PC-3 (cell line): Measurements from ENCODE around the gene ATM. TPM values are rescaled to one million over a fixed set of nuclear protein-coding genes. Genes with fewer than 3 reads are reported as not detected.

Source experiments
- ATAC-seq: fragments of 200-7000 bp; cut with Tn5 transposase; 2 replicates; pipeline ENCODE4 v1.9.1; 2020; ENCODE audit warnings: mild to moderate bottlenecking, moderate library complexity
- Bru-seq: library from RNA; stranded (reverse); fragments of 400-500 nt; gene quantifications from one replicate; lab custom pipeline; 2021; lab: Mats Ljungman, UMichigan
- BruChase-seq, 2 experiments: library from RNA; stranded (reverse); fragments of 400-500 nt; gene quantifications; one replicate each; lab custom pipeline; 2021; lab: Mats Ljungman, UMichigan
- BruUV-seq: library from RNA; stranded (reverse); fragments of 400-500 nt; replicated peaks from 2 replicates; lab custom pipeline; 2021; lab: Mats Ljungman, UMichigan
- CTCF ChIA-PET: fragments of 300-600 bp; sonication (Branson Sonifier 250); formaldehyde crosslinking; loops from one replicate; lab custom pipeline; 2022; ENCODE audit warnings: antibody characterized with exemption; lab: Charles Lee
- POLR2A ChIA-PET: fragments of 300-600 bp; sonication (Branson Sonifier 250); formaldehyde crosslinking; loops from one replicate; lab custom pipeline; 2022; ENCODE audit warnings: antibody characterized with exemption; ENCODE audit not compliant: unreplicated experiment; lab: Charles Lee
- DNase-seq: peaks from one replicate; pipeline ENCODE4 v3.0.0-alpha.2; 2015
- H2AFZ ChIP-seq: fragments of 300-600 bp; sonication (generic); 2 replicates; pipeline ENCODE4 v1.6.0; 2016; ENCODE audit warnings: antibody characterized with exemption, low read length
- H3F3A ChIP-seq: fragments of 300-600 bp; sonication (generic); one replicate; pipeline ENCODE4 v1.6.0; 2017; ENCODE audit warnings: antibody characterized with exemption, low read length, control low read depth, mild to moderate bottlenecking; ENCODE audit not compliant: unreplicated experiment
- H3K27ac ChIP-seq: fragments of 300-600 bp; sonication (generic); 2 replicates; pipeline ENCODE4 v1.5.1; 2016; ENCODE audit warnings: mild to moderate bottlenecking, low read length
- H3K27me3 ChIP-seq: fragments of 300-600 bp; sonication (generic); 2 replicates; pipeline ENCODE4 v1.6.1; 2016; ENCODE audit warnings: low read length, mixed read lengths
- H3K36me3 ChIP-seq: fragments of 300-600 bp; sonication (generic); 2 replicates; pipeline ENCODE4 v1.6.1; 2016; ENCODE audit warnings: low read depth, mixed run types, low read length, mixed read lengths
- H3K4me1 ChIP-seq: fragments of 300-600 bp; sonication (generic); 2 replicates; pipeline ENCODE4 v1.5.1; 2016; ENCODE audit warnings: low read length; ENCODE audit not compliant: insufficient read depth
- H3K4me2 ChIP-seq: fragments of 300-600 bp; sonication (generic); 2 replicates; pipeline ENCODE4 v1.6.0; 2016; ENCODE audit warnings: low read length
- H3K4me3 ChIP-seq: fragments of 300-600 bp; sonication (generic); 2 replicates; pipeline ENCODE4 v1.5.1; 2016; ENCODE audit warnings: mild to moderate bottlenecking, low read length, mixed read lengths
- H3K79me2 ChIP-seq: fragments of 300-600 bp; sonication (generic); 2 replicates; pipeline ENCODE4 v1.6.1; 2017; ENCODE audit warnings: low read length, mixed read lengths
- H3K9ac ChIP-seq: fragments of 300-600 bp; sonication (generic); 2 replicates; pipeline ENCODE4 v1.6.0; 2016; ENCODE audit warnings: mild to moderate bottlenecking, low read length
- H3K9me2 ChIP-seq: fragments of 300-600 bp; sonication (generic); replicated peaks from 2 replicates; pipeline ENCODE4 v1.6.1; 2016; ENCODE audit warnings: mixed run types, low read length, mixed read lengths
- H3K9me3 ChIP-seq: fragments of 300-600 bp; sonication (generic); 2 replicates; pipeline ENCODE4 v1.6.1; 2016; ENCODE audit warnings: low read length, mixed read lengths
- H4K20me1 ChIP-seq: fragments of 300-600 bp; sonication (generic); 2 replicates; pipeline ENCODE4 v1.6.1; 2016; ENCODE audit warnings: low read length, mixed read lengths
- CTCF ChIP-seq: fragments of 300-600 bp; sonication (generic); conservative IDR thresholded peaks from 2 replicates; pipeline ENCODE4 v1.5.1; 2017; ENCODE audit warnings: antibody characterized with exemption, low read depth, mild to moderate bottlenecking, low read length
- EZH2 ChIP-seq: fragments of 300-600 bp; sonication (generic); IDR thresholded peaks from one replicate; pipeline ENCODE4 v1.6.1; 2017; ENCODE audit warnings: antibody characterized with exemption, mild to moderate bottlenecking, low read length; ENCODE audit not compliant: unreplicated experiment
- EZH2phosphoT487 ChIP-seq: fragments of 300-600 bp; sonication (generic); IDR thresholded peaks from 2 replicates; pipeline ENCODE4 v1.6.1; 2018; ENCODE audit warnings: mild to moderate bottlenecking, antibody characterized with exemption, low read length, borderline replicate concordance
- intact Hi-C: fragments of 100-400 bp; cut with micrococcal nuclease; formaldehyde crosslinking; loops from 2 replicates; pipeline ENCODE4 v1.9.0; 2023
- long read RNA-seq: library from polyadenylated mRNA; unstranded; transcript quantifications from one replicate; pipeline ENCODE4 v2.0.0, GENCODE V29; 2021; ENCODE audit not compliant: unreplicated experiment
- total RNA-seq: library from RNA; depleted of rRNA; stranded (reverse); fragments of >200 nt; gene quantifications from 2 replicates; pipeline ENCODE4 v1.2.3, GENCODE V29; 2014; rRNA removed

Gene ATM
- total RNA-seq (40.2 and 55.3 TPM in 2 replicates), Bru-seq, nascent RNA (percentile 82 among the genes with signal in this experiment), BruChase-seq, experiment 1, labeled RNA remaining after a 6-hour chase (percentile 84 among the genes with signal in this experiment), BruChase-seq, experiment 2, labeled RNA remaining after a 2-hour chase (percentile 84 among the genes with signal in this experiment)
- long read RNA-seq, full-length matches to known transcripts = 1 of 20 reads
- long read RNA-seq, partial matches to known transcripts = 13 of 20 reads
- long read RNA-seq, other reads (novel, unspliced or antisense) = 6 of 20 reads

DNA sequence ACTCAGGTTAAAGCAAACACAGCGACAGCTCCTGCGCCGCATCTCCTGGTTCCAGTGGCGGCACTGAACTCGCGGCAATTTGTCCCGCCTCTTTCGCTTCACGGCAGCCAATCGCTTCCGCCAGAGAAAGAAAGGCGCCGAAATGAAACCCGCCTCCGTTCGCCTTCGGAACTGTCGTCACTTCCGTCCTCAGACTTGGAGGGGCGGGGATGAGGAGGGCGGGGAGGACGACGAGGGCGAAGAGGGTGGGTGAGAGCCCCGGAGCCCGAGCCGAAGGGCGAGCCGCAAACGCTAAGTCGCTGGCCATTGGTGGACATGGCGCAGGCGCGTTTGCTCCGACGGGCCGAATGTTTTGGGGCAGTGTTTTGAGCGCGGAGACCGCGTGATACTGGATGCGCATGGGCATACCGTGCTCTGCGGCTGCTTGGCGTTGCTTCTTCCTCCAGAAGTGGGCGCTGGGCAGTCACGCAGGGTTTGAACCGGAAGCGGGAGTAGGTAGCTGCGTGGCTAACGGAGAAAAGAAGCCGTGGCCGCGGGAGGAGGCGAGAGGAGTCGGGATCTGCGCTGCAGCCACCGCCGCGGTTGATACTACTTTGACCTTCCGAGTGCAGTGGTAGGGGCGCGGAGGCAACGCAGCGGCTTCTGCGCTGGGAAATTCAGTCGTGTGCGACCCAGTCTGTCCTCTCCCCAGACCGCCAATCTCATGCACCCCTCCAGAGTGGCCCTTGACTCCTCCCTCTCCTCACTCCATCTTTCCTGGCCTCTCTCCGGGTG lies at the start of gene ATM, which contains the start of gene NPAT:
Gene ATM, plus strand, starts transcription at position 494 of the 774 bp plus-strand sequence. CDS start 4,558 bp downstream, outside the sequence.
Gene NPAT, minus strand, starts transcription at position 65 of the 774 bp plus-strand sequence. CDS start 102 bp downstream, outside the sequence.
- intact Hi-C loops = loop anchor here (1.0 to 5.0 kb wide), 5 partner anchors 102 to 433 kb away; partner anchors contain the start of genes ACAT1, C11orf65, EXPH5 and POGLUT3
- peak within 1 kb of the TSS; percentile 94 for H3K9ac ChIP-seq
- no peaks in the 10 kb centered on the region for H3K9me2 ChIP-seq
- peak within 1 kb of the TSS; percentile 83 for H3K4me3 ChIP-seq
- H4K20me1 ChIP-seq = peaks cover 11% of the 10 kb centered on the region
- peak within 1 kb of the TSS; percentile 92 for H2AFZ ChIP-seq
- peaks cover 80% of the 10 kb centered on the region for H3K79me2 ChIP-seq
- H3F3A ChIP-seq = no peaks in the 10 kb centered on the region
- TF ChIP-seq EZH2 (no peak), CTCF (peak; percentile 86)
- peak; percentile 88 for ATAC-seq
- BruUV-seq = no TSS peak
- ChIA-PET POLR2A (interaction anchor here (0.5 to 1.0 kb wide), 4 partner anchors 89 to 383 kb away, joined by 3 to 4 read pairs (median 3); no protein-coding TSS in a partner anchor), CTCF (interaction anchor here (1.4 kb wide), 1 partner anchor 105 kb away, joined by 3 read pairs; no protein-coding TSS in a partner anchor)
- H3K36me3 ChIP-seq = no peaks in the 10 kb centered on the region
- H3K4me2 ChIP-seq = peak within 1 kb of the TSS; percentile 93
- H3K27ac ChIP-seq = peak within 1 kb of the TSS; percentile 77
- peak; percentile 100 for DNase-seq
- no peaks in the 10 kb centered on the region for H3K27me3 ChIP-seq
- peaks cover 47% of the 10 kb centered on the region for H3K4me1 ChIP-seq
- H3K9me3 ChIP-seq = no peaks in the 10 kb centered on the region

- no peak for ATAC-seq
- intact Hi-C loops = no loop called here
- Histone ChIP-seq H3K9me3 (no peaks in the 10 kb centered on the region), H3K4me1 (no peaks in the 10 kb centered on the region), H3K9me2 (no peaks in the 10 kb centered on the region), H3F3A (no peaks in the 10 kb centered on the region), H3K9ac (no peak overlapping the region), H2AFZ (no peak overlapping the region), H3K4me3 (no peak overlapping the region), H3K4me2 (no peak overlapping the region), H3K27ac (no peak overlapping the region), H4K20me1 (no peaks in the 10 kb centered on the region), H3K27me3 (no peaks in the 10 kb centered on the region), H3K79me2 (no peaks in the 10 kb centered on the region), H3K36me3 (peaks cover 34% of the 10 kb centered on the region)
- CTCF ChIA-PET = no interaction called here
- POLR2A ChIA-PET = no interaction called here
- no TSS peak for BruUV-seq
- DNase-seq = no peak
- TF ChIP-seq EZH2phosphoT487 (no peak), CTCF (no peak), EZH2 (no peak)
Observed at GRCh38 chr11:108177570-108177969, 45.3 kb upstream of the ATM start.
